HG03457 (cell line): ENCODE measurements around the gene HS6ST3.
A peak's percentile ranks its signal among the peaks of the same experiment; 100 is the strongest.
"Not testable (repeated sequence)": the region's sequence is repeated elsewhere in the genome, so short reads cannot be mapped to it uniquely, and the experiment has no call there.

Experiments used
- ATAC-seq: cut with Tn5 transposase; IDR thresholded peaks from one replicate; pipeline ENCODE4 v1.9.1; 2021; ENCODE audit warnings: moderate number of reproducible peaks; ENCODE audit not compliant: unreplicated experiment

Gene HS6ST3

DNA sequence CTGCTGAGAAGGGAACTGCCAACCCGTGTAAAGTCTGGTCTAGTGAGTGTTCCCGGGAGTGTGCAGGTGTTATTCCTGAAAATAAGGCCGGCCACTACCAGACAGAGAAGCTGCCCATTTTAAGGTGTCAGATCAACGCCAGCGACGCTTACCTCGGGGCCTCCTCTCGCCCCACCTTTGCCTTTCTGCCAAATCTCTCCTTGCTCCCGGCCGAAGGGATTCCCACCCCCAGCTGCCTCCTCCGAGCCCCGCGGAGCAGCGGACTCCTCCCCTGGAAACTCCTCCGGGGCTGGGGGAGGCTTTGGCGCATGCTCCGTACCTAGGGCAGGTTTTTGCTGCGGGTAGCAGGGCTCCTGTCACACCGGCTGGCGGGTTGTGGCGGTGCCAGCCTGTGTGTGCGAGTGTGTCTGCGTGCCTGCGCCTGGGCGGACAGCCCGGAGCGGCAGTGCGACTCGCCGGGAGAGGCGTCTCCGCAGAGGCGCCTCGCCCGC, at the start of gene HS6ST3:
Gene HS6ST3 (plus strand): TSS at position 359 of the 491 bp plus-strand sequence.
- no peak for ATAC-seq

DNA sequence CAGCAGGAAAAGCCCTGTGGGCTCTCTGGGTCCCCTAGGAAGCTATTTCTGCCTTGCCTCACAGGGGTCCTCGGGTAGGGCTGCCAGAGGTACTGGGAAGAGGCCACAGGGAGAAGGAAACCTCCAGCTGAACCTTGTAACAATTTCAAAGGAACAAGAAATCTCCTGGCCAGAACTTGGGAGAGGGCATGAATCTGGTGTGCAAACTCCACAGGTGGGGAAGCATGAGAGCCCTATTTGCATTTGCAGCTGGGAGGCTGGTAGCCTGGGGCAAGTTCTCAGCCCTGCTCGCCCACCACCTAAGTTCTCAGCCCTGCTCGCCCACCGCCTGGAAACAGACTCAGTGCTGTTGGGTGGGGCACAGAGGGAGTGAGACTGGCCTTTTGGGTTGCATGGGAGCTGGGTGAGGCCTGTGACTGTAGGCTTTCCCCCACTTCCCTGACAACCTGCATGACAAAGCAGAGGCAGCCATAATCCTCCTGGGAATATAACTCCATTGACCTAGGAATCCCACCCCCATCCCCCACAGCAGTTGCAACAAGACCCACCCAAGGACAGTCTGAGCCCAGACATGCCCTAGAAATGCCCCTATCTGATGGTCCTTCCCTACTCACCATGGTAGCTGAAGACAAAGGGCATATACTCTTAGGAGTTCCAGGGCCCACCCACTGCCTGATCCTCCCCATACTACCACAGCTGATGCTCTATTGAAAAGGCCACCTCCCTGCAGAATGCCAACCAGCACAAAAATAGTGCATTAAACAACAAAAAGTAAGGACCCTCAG, 48.4 kb upstream of the HS6ST3 start:
- no peak for ATAC-seq

- no peak for ATAC-seq
These were observed 45.7 kb upstream of the HS6ST3 start for GRCh38 chr13:96044238-96044637.

DNA sequence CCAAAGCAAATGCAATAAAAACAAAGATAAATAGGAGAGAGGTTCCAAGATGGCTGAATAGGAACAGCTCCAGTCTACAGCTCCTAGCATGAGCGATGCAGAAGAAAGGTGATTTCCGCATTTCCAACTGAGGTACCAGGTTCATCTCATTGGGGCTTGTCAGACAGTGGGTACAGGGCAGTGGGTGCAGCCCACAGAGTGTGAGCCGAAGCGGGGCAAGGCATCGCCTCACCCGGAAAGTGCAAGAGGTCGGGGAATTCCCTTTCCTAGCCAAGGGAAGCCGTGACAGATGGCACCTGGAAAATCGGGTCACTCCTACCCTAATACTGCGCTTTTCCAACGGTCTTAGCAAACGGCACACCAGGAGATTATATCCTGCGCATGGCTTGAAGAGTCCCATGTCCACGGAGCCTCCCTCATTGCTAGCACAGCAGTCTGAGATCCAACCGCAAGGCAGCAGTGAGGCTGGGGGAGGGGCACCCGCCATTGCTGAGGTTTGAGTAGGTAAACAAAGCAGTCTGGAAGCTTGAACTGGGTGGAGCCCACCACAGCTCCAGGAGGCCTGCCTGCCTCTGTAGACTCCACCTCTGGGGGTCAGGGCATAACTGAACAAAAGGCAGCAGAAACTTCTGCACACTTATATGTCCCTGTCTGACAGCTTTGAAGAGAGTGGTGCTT, 43.3 kb upstream of the HS6ST3 start:
- not testable (repeated sequence) for ATAC-seq

- not testable (repeated sequence) for ATAC-seq
These were observed 39.0 kb upstream of the HS6ST3 start for GRCh38 chr13:96050955-96051354.

- not testable (repeated sequence) for ATAC-seq
These were observed 38.4 kb upstream of the HS6ST3 start for GRCh38 chr13:96051491-96051890.

GRCh38 chr13:96051946-96052345, 38.0 kb upstream of the HS6ST3 start:
- not testable (repeated sequence) for ATAC-seq

DNA sequence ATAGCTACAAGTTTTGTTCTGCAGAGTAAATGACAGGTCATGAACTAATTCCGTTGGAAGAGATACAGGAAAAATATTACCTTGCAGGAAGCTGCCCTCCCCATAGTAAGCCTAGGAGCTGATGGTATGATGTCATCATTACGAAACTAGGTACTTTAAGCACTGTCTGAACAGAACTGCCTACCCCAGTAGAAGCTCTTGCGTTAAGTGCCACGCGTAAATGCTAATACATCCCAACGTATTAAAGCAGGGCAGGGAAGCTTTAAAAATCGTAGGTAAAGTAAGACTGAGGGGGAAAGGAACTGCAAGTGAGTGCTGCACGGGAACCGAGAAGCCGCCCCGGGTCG, 37.3 kb upstream of the HS6ST3 start:
- ATAC-seq: peak; percentile 37

DNA sequence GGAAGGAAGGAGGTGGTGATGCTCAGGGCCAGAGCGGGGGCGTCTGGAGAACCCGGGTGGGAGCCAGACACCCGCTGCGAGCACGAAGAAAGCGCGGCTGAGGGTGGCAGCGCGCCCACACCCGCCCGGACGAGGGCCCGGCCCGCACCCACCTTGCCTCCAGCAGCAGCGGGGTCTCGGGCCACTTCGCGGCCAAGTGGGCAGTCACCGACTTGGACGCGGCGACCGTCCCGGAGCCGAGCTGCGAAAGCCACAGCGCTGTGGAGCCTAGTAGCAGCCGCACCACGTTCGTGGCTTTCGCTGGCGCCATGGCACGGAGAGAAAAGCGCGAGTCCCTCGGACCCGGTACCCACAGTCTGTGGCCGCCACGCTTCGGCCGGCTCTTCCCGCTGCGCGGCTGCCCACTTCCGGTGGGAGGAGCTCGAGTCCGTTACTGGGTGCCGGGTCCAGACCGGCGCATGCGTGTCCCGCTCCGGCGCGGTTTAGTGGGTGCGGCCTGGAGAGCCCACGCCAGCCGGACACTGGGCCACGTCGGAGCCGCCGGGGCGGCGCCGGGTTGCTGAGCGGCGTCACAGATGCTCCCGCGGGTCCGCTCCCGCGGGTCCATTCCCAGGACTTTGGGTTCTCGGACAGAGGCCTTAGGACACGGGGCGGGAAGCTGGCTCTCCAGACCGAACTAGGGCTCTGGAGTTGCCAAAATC, 36.8 kb upstream of the HS6ST3 start, which contains the start of gene UGGT2:
Gene UGGT2 (minus strand): TSS at position 399 of the 701 bp plus-strand sequence. CDS start 89 bp downstream, at position 310.
- ATAC-seq: peak; percentile 95

DNA sequence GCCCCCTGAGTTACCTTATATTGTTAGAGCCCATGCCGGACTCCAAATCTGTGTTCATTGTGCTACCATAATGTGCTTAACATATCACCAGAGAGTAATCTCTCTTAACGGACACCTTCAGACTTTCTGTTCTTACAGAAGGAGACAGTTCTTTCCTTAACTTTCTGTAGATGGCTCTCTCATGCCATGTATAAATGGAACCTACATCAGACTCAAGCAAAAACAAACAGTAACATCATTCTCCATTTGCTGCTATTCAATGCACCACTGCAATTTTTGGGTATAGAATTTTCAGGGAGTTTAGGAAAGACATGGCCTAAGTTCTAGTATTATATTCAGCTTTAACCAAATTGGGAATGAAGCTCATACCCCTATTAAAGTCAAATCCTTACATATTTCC, 24.1 kb upstream of the HS6ST3 start:
- no peak for ATAC-seq

- ATAC-seq: no peak
These were observed 21.2 kb upstream of the HS6ST3 start for GRCh38 chr13:96068729-96069128.

GRCh38 chr13:96071504-96071903, 18.4 kb upstream of the HS6ST3 start:
- no peak for ATAC-seq

DNA sequence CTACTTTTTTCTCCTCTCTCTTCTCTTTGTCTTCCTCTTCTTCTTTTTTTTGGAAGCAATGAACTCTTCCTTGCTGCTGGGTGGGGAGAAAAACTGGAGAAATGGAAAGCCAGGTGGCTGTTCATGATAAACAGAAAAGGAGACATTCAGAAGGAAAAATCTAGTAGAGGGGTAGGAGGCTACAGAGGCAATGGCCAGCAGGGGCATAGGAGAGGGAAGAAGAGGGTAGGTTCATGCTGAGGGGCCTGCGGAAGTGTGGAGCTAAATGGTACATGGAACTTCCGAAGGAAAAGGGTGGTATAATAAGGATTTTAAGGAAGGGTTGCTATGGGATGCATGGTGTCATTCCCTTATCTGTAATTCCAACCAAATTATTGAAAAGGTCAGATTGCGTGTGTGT, 17.5 kb upstream of the HS6ST3 start:
- ATAC-seq: no peak

DNA sequence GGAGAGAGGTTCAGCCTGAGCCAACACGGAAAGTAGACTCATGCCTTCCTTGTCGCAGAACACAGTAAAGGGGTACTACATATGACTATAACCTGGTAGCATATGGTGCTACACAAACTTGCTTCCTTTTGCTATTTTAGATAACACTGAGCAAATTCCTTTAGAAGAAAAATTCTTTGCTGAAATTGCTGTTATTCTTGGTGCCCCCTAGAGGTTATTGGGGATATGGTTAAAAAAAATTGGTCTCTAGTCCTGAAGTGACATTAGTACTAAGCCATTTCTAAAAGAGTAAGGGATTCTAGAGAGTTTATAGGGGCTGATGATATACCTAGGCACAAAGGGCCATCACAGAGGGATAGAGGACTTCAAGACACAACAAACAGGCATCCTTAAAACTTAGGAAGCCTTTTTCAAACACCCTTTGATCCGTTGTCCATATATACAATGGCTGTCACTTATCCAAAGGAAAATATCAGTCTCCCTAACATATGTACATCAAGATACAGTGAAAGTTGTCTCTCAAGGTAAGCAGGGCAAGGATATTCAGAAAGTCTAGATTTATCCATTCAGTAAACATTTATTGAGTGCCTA, 13.9 kb upstream of the HS6ST3 start:
- ATAC-seq: no peak

DNA sequence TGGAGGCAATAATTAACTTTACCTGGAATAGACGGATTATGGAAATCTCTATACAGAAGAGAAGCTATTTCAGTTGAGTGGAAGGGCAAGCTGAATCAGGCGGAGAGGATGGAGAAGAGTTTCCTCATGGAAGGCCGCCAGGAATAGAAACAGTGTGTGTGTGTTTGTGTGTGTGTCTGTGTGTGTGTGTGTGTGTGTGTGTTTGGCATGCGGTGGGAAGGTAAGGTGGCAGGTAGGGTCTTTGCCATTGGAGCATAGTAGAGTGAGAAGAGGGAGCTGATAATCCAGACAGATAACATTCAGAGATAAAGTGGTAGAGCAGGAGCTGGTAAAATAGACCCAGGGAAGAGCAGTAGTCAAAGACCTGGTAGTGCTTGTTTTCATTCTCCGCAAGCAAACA, 9.2 kb upstream of the HS6ST3 start:
- ATAC-seq: no peak

GRCh38 chr13:96081888-96082287, 8.0 kb upstream of the HS6ST3 start:
- no peak for ATAC-seq

DNA sequence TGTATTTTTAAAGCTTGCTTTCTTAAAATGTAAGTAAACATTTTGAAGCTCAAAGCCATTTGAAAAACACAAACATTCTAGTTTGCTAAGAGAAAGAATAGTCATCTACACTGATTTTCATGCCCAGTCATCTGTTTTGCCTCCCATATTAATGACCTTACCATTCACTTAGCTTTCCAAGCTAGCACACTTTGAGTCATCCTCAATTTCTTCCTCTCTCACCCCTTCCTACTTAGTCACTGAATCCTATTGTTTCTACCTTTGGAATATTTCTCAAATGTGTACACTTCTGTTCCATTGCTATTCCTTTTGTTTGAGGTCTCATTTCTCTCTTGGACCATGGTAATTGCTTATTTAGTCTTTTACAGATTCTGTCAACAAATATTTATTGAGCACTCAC, 7.3 kb upstream of the HS6ST3 start:
- no peak for ATAC-seq

DNA sequence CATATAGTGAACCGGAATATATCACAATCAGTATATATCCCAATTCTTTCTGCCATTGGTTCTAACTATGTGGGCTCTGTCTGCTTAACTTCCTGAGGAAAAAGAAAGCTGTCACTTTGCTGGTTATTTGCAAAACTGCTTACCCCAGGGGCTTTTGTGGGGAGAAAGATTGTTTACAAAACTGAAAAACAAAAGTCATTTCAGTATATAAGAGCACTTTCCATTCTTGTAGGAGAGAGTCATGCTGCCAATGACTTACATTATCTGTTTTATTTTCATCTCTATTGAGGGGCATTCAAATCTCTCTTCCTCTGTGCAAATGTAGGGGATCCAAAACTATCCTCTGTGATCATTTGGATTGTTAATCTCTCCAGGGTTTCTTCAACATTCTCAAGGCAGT, 3.2 kb upstream of the HS6ST3 start:
- ATAC-seq: no peak

- ATAC-seq: no peak
These were observed 768 bp upstream of the HS6ST3 start for GRCh38 chr13:96089139-96089538.

- ATAC-seq: no peak
These were observed 564 bp downstream of the HS6ST3 start for GRCh38 chr13:96090240-96091101.
